ENCODE measurements around the gene OR8G5.

Gene OR8G5

DNA sequence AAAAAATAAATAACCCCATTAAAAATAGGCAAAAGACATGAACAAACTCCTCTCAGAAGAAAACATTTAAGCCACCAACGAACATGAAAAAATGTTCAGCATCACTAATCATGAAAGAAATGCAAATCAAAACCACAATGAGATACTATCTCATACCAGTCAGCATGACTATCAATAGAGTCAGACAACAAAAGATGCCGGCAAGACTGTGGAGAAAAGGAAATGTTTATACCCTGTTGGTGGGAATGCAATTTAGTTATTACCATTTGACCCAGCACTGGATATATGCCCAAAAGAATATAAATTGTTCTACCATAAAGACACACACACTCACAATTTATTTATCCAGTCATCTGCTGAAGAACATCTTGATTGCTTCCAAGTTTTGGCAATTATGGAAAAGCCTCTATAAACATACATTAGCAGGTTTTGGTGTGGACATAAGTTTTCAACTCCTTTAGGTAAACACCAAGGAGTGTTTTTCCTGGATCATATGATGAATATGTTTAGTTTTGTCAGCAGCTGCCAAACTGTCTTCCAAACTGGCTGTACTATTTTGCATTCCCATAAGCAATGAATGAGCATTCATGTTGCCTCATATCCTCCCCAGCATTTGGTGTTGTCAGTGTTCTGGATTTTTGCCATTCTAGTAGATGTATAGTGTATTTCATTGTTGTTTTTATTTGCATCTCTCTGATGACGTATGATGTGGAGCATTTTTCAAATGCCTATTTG lies 29.6 kb downstream of the OR8G5 start:
- DNase-seq (ENCODE audit: low spot score), result no peak

DNA sequence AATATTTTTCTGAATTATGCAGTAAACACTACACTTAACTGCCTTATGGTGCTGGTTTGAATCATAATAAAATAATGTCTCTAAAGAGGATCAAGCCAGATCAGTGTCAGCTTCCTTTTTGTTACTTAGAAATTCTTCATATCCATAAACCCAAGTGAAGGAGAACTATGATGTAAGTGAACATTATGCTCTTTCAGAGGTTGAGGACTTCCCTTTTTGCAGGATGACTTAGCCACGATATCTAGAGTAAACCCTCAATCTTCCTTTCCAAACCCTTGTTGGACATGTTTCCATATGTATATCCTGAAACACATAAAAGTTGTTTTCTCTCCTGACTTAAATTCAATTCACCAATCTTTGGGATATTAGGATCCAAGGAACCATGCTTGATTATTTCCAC lies 38.5 kb downstream of the OR8G5 start:
- no peak for DNase-seq (ENCODE audit: low spot score)

DNA sequence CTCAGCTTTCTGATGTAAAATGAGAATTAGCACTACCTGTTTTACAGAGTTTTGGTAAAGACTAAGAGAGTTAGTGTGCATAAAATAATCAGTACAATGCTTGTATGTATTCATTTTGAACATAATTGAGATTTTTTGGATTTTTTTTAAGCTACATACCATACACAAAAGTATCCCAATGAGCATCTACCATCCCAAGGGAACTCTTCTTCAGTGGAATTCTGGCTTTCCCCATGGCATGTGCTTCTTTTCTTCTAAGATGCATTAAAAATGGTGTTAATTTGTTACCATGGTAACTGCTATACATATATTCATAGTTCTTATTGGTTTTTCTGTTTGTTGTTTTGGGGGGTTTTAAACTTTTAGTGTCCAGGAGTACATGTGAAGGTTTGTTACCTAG lies 39.8 kb downstream of the OR8G5 start:
- DNase-seq (ENCODE audit: low spot score), result no peak

DNA sequence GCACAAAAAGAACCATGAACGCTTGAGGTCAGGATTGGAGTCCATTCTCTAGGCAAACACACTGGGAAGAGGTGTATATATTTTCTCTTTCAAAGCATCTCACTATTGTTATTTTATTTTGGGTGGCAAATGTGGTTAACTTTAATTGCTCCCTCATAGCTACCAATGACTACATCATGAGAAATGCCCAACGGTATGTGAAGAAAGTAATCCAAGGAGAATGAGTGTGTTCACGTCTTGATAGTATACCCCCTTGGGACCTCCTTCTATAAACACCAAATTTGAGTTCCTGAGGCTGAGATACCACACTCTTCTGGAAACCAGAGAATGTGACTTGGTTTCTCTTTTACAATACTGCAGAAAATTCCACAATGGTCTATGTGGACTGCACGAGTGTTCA lies 41.7 kb downstream of the OR8G5 start:
- no peak for DNase-seq (ENCODE audit: low spot score)

DNA sequence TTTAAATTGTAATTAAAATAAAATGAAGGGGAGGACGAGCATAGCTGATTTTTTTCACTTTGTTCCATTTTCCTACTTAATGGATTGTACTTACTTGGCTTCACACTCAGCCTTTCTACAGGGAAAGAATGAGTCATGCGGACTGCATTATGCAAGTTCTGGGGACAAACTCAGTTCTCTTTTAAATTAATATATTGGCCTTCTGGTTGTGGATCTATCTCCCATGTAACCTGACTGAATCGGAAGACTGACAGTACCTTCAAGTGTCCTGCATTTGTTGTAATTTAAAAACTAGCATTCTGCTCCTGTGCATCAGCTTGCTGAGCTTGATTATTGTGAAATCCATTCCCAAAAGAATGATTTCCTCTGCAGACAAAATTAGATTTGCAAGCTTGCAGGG lies 45.4 kb downstream of the OR8G5 start:
- DNase-seq (ENCODE audit: low spot score), result no peak

DNA sequence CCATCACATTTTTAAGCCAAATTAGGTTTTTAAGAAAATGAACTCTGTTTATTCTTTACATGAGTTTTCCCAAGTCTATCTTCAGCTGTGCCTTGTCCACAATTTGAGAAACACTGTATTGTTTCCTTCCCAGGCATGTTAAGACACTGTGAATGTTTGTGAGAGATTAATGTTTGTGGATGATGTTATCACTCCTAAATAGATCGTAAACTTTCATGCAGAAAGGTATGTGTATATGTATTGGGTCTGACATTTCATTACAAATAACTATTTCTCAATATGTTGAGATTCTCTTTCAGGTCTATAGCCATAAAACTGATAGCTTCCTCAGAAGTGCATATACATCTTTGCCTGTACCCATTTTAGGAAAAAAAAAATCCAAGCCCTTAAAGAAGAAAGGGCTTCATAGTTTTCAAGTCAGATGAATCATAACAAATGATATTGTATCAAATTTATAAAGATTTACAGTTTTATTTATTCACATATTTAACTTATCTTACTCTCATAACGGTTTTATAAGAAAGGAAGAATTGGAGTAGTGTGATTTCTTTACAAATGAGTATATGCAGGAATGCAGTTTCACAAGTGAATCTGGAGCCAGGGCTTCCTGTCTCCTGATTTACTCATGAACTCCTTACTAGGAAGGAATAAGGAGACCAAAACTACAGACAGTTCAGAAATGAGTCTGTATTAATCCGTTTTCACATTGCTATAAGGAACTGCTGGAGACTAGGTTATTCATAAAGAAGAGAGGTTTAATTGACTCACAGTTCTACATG lies 46.4 kb downstream of the OR8G5 start:
- no peak for DNase-seq (ENCODE audit: low spot score)

DNA sequence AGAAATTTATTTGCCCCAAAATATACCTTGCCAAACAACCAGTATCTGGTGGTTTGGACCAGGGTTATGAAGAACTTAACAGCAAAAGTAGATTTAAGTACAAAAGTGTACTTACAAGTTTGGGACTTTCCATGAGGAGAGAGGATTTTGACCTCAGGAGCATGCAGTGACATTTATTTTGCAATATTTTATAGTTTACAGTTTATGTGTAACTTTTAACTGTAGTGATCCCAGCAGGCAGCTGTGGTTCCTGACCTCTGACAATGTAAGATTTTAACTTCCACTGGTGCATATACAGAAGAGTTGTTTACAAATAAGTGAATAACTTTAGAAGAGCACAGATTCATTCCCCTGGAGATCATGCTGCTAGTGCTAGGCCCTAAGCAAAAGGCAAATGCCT lies 50.9 kb downstream of the OR8G5 start:
- DNase-seq (ENCODE audit: low spot score), result no peak

DNA sequence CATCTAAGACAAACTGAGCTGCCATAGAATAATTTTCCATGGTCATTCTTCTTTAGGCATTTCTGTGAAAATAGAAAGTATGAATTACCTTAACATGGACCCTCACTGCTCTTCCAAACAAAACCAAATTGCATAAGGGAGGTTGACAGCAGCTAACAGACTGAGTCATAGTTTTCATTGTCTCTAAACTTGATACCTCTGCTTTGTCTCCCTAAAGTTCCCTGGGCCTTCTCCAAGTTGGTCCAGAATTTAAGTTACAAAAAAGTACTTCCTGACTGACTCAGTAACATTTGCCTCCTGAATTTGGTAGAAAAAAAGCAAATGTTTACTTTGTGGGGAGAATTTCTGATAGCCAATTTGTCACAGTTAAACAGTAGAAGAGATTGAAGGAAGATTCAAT lies 54.5 kb downstream of the OR8G5 start:
- no peak for DNase-seq (ENCODE audit: low spot score)

DNA sequence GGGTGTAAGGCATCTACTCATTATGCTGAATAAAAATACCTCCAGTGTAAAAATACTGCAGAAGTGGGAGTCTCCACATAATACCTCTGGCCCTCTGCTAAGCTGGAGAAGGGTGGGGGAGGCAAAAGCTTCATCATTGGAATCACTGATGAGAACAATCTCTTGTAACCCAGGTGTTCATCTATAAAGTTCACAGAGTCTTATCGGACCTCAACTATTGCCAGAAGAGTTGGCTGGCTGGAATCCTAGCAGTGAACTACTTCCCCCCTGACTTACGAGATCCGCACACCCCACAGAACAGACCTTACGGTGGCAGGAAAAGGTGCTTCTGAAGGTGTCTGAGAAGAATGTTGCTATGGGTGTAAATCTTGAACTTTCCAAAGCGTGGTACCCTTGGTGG lies 55.1 kb downstream of the OR8G5 start:
- DNase-seq (ENCODE audit: low spot score), result no peak

DNA sequence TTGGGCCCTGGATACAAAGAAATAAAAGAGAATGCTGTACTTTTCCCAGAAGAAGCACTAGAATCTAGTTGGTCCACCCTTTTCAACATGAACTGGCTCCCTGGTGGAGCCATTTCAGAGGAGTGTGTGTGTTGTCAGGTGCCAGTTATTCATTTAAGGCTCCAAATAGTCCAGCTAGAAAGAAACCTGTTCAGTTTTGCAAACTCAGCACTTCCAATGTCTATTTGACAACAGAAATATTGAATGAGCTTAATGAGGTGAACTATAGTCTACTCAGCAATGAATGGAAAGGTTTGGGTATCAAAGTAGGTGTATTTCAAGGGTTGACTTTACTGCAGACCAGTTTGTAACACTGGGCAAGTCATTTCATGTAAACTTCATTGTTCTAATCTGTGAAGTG lies 55.5 kb downstream of the OR8G5 start:
- no peak for DNase-seq (ENCODE audit: low spot score)

DNA sequence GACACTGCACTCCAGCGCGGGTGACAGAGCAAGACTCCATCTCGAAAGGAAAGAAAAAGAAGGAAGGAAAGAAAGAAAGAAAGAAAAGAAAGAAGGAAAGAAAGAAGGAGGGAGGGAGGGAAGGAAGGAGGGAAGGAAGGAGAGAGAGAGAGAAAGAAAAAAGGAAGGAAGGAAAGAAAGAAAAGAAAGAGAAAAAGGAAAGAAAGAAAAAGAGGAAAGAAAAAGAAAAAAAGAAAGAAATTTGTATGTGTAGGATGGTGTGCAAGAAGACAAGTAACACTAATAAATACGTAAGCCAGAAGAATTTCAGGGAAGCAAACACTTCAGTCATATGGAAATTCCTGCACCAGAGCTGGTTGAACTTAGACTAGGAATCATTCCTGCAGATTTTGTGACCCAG lies 57.0 kb downstream of the OR8G5 start:
- DNase-seq (ENCODE audit: low spot score), result no peak

DNA sequence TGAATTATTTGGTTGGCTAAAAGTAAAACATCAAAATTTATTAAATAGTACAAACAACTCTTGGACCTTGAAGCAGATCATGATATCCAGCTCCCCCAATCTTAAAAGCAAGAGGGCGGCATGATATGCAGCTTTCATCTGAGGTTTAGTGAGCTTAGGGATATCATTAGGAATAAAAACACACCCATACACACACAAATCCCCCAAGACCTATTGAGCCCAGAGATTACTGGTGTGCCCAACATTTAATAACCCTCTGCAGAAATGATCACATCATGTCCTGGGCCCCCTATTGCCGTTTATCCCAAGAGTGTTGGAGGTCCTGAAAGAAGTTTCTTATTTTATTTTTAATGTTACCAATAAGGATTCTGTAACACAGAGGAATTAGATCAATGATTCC lies 57.7 kb downstream of the OR8G5 start, which contains the start of gene OR8D1:
TSS of gene OR8D1 (minus strand) at position 101 of the 400 bp plus-strand sequence. CDS start 3,183 bp downstream, outside the sequence.
- DNase-seq (ENCODE audit: low spot score), result no peak

DNA sequence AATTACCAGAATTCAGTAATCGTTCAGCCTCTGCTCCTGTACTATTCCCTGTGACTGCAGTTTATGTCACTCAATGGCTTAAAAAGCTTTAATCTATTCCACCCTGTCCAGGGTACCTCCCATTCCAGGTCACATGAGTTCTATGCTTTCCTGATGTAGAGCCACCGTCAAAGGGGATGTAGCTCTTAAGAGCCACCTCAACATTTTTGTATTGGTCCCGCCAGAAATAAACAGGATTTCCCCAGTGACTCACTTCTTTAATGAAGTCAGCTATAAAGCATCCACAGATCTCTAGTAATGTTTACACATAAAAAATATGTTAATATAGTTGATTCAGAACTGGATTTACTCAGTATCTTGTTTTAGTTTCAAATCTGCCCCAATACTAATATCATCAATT lies 58.9 kb downstream of the OR8G5 start:
- DNase-seq (ENCODE audit: low spot score), result no peak

Measured in GM03348 (cell line).